22Rv1 (cell line): ENCODE results near the gene PGP.

ENCODE experiments used
- ZFX ChIP-seq: fragments of 450-650 bp; IDR thresholded peaks from 2 replicates; pipeline ENCODE4 v1.6.1; 2017; ENCODE audit warnings: antibody characterized with exemption, borderline replicate concordance
- TF ChIP-seq, protein P1 (sequence below): fragments of 450-650 bp; IDR thresholded peaks from 2 replicates; pipeline ENCODE4 v1.5.1; 2017; ENCODE audit warnings: mild to moderate bottlenecking

DNA sequence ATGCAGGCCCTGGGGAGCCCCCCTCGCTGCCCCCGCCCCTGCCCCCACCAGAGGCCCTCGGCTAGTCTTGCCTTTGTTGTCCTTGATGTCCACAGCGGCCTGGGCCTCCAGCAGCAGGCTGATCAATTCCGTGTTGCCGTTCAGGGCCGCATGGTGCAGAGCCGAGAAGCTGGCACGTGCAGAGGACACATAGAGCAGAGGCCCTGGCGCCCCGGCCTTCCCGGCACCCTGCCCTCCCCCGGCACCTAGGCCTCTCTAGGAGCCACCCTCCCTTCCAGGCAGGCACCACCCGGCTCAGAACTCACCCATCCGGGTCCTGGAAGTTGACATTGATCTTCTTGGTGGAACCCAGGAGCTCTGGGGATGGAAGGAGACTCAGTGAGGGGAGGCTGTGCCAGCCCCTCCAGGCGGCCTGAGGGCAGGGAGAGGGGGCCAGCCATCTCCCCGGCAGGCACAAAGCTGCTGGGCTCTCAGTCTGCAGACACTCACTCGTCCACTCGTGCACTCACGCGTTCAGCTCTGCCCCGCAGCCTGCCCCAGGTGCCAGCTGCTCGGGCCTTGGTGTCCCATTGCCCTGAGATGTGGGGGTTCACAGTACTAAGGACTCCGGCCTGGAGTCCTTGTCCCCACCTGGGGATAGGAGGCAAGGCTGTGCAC lies 24.5 kb downstream of the PGP start:
- TF ChIP-seq, protein P1, sequence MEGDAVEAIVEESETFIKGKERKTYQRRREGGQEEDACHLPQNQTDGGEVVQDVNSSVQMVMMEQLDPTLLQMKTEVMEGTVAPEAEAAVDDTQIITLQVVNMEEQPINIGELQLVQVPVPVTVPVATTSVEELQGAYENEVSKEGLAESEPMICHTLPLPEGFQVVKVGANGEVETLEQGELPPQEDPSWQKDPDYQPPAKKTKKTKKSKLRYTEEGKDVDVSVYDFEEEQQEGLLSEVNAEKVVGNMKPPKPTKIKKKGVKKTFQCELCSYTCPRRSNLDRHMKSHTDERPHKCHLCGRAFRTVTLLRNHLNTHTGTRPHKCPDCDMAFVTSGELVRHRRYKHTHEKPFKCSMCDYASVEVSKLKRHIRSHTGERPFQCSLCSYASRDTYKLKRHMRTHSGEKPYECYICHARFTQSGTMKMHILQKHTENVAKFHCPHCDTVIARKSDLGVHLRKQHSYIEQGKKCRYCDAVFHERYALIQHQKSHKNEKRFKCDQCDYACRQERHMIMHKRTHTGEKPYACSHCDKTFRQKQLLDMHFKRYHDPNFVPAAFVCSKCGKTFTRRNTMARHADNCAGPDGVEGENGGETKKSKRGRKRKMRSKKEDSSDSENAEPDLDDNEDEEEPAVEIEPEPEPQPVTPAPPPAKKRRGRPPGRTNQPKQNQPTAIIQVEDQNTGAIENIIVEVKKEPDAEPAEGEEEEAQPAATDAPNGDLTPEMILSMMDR = no peak
- no peak for TF ChIP-seq ZFX
